Psoas muscle (tissue), 8 donors: ENCODE data around the gene JPH3. TPM values are rescaled to one million over a fixed set of nuclear protein-coding genes. Genes with fewer than 3 reads are reported as not detected.

Experiments
- ATAC-seq, 4 donors: fragments of 200-7000 bp; cut with Tn5 transposase; one replicate each; pipeline ENCODE4 v1.9.1; 2020; ENCODE audit warnings: moderate library complexity in 3 of 4, mild to moderate bottlenecking in 2 of 4
- DNase-seq, 2 donors: peaks; one replicate each; pipeline ENCODE4 v3.0.0-alpha.2; 2020
- H3K27ac ChIP-seq: fragments of 200-600 bp; one replicate; pipeline ENCODE4 v1.8.0; 2022
- H3K27me3 ChIP-seq, 3 donors: fragments of 200-600 bp in 1 of 3; one replicate each; pipeline versions ENCODE4 v1.6.1 to v1.8.0; 2013 to 2022; ENCODE audit warnings: low read length in 2 of 3, mild to moderate bottlenecking in 2 of 3, moderate library complexity in 1 of 3; ENCODE audit not compliant: insufficient read depth in 3 of 3
- H3K36me3 ChIP-seq, 2 donors: fragments of 200-600 bp in 1 of 2; one replicate each; pipeline versions ENCODE4 v1.6.1 to v1.8.0; 2013 to 2022; ENCODE audit warnings: low read depth in 1 of 2, mild to moderate bottlenecking in 1 of 2, moderate library complexity in 1 of 2; ENCODE audit not compliant: insufficient read depth in 1 of 2
- H3K4me1 ChIP-seq: fragments of 200-600 bp; one replicate; pipeline ENCODE4 v1.8.0; 2022
- H3K4me3 ChIP-seq: fragments of 200-600 bp; one replicate; pipeline ENCODE4 v1.8.0; 2022; ENCODE audit warnings: mild to moderate bottlenecking
- H3K9me3 ChIP-seq: fragments of 200-600 bp; one replicate; pipeline ENCODE4 v1.8.0; 2022
- WGBS, 3 donors: extraction: QIAGEN DNeasy Blood & Tissue Kit; methylation state at CpG; one replicate each; pipeline versions ENCODE4 v1.1.6 to v1.1.7; 2013; 5-methylcytosine and 5-hydroxymethylcytosine counted together
- intact Hi-C, 2 donors: fragments of 100-400 bp; cut with DNase I; formaldehyde crosslinking; loops; one replicate each; pipeline versions ENCODE4 v1.11.0 to v1.14.2; 2022
- polyA plus RNA-seq, 3 donors: library from polyadenylated mRNA; stranded (reverse); fragments of 200-250 nt; gene quantifications; one replicate each; pipeline ENCODE4 v1.2.3, GENCODE V29; 2013
- total RNA-seq, 4 donors: library from RNA; stranded (reverse); fragmentation: NEBNext Ultra II Directional in 2 of 4; extraction: Animal tissue kit (Norgen Biotek cat#: 25700) in 2 of 4; gene quantifications; one replicate each; pipeline versions ENCODE4 v1.2.1 to v1.2.4, GENCODE V29; 2021 to 2023
- TF ChIP-seq, protein P1 (sequence below): fragments of 200-600 bp; IDR thresholded peaks from one replicate; pipeline ENCODE4 v1.8.0; 2022; ENCODE audit warnings: antibody characterized with exemption
- donor health status: healthy with polysubstance abuse.
- donor health status: DM: no; HTN: no; CAD: no; lungs with moderate emphysema.
- donor health status: Bipolar disorder and iron deficiency.
- donor health status: healthy.
- donor health status: DM: yes; HTN: yes; CAD: no.
- donor health status: DM: no; HTN: no; CAD: no.
- donor health status: DM: no; HTN: no; CAD: no.
- donor health status: DM: yes; HTN: yes; CAD: no.

JPH3 gene
- total and polyA plus RNA-seq, 7 donors = 0.03 to 0.13 (median 0.04) TPM; not detected in 2

DNA sequence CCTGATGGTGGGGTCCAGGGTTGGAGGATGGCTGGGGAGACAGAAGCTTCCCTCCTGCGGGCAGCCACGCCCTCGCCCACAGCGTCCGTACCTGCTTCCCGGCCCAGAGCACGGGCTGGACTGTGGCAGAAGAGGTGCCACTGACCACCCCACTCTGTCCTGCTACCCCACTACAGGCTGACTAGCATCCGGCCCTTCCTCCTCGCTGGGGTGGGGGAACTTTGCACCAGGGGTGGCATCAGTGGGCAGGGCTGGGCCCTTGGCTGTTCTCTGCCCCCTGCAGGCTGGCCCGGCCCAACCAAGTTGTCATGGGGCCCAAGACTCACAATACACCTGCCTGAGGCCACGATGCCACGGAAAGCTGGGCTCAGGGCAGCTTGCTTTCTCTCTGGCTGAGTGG is 90.4 kb downstream of the JPH3 start:
- intact Hi-C loops = no loop called here
- Histone ChIP-seq H3K27ac (no peak overlapping the region), H3K27me3 (peaks cover 0 to 27% (median 7%) of the 10 kb centered on the region in 3 donors), H3K4me3 (no peak overlapping the region), H3K9me3 (no peaks in the 10 kb centered on the region), H3K4me1 (no peaks in the 10 kb centered on the region), H3K36me3 (peaks cover 0 to 6% of the 10 kb centered on the region in 2 donors)
- TF ChIP-seq, protein P1, sequence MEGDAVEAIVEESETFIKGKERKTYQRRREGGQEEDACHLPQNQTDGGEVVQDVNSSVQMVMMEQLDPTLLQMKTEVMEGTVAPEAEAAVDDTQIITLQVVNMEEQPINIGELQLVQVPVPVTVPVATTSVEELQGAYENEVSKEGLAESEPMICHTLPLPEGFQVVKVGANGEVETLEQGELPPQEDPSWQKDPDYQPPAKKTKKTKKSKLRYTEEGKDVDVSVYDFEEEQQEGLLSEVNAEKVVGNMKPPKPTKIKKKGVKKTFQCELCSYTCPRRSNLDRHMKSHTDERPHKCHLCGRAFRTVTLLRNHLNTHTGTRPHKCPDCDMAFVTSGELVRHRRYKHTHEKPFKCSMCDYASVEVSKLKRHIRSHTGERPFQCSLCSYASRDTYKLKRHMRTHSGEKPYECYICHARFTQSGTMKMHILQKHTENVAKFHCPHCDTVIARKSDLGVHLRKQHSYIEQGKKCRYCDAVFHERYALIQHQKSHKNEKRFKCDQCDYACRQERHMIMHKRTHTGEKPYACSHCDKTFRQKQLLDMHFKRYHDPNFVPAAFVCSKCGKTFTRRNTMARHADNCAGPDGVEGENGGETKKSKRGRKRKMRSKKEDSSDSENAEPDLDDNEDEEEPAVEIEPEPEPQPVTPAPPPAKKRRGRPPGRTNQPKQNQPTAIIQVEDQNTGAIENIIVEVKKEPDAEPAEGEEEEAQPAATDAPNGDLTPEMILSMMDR = no peak
- DNase-seq (no peak), ATAC-seq (peak in 2 of 4 donors; percentile 19 to 21)
- WGBS, 3 donors = 79 to 84% (median 83%) methylated on average over 12 of the region's 12 CpGs

DNA sequence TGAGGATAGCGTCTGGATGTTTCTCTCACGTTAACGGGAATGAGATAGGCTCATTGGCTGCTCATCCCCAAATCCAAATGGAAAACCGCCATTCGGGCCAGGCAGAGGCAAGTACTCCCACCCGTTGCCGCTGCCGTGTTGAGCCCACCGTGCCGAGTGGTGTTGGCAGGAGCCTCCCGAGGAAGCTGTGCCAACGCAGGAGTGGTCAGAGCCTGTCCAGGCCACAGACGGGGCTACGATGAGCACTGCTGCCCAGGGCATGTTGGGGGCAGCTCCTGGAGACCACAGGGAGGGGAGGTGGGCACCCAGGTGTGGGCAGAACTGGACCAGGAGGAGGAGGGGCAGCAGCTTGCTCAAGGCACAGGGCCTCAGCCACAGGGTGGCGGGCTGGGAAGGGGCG is 91.5 kb downstream of the JPH3 start:
- ATAC-seq (no peak), DNase-seq (no peak)
- TF ChIP-seq, protein P1 = no peak
- no peaks in the 10 kb centered on the region for H3K9me3 ChIP-seq
- no peak overlapping the region for H3K27ac ChIP-seq
- WGBS, 3 donors = 84 to 92% (median 87%) methylated on average over 16 of the region's 16 CpGs
- H3K27me3 ChIP-seq = peaks cover 0 to 17% (median 3%) of the 10 kb centered on the region in 3 donors
- intact Hi-C loops = no loop called here
- no peaks in the 10 kb centered on the region for H3K4me1 ChIP-seq
- H3K4me3 ChIP-seq = no peak overlapping the region
- peaks cover 0 to 11% of the 10 kb centered on the region in 2 donors for H3K36me3 ChIP-seq

DNA sequence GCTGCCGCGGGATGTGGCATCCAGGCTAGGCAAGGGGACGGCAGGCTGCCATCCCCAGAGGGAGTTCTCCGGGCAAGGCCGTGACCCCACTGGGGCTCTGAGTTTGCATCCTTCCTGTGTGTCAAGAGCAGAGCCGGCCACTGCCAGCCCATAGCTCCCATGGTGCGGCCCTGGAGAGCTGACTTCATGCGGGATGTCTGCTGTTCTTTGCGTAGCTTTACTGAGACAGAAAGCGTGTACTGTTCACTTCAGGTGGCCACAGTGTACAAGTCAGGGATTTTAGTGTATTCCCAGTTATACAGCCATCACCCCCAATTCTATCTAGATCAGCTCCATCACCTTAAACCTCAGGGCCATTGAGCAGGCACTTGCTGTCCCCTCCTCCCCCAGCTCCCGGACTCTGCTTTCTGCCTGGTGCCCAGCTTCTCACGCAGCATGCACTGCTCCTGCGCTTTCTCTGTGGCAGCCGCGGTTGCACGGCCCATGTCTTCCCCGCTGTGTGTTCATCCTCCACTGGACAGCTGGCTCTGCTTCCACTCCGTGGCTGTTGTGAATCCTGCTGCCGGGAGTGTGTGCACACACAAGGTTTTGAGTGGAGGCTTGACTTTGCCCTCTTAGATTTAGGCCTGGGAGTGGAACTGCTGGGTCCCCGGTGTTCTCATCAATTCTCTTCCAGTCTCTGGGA is 92.3 kb downstream of the JPH3 start:
- Histone ChIP-seq H3K27ac (no peak overlapping the region), H3K4me1 (no peaks in the 10 kb centered on the region), H3K4me3 (no peak overlapping the region), H3K9me3 (no peaks in the 10 kb centered on the region), H3K36me3 (peaks cover 0 to 13% of the 10 kb centered on the region in 2 donors), H3K27me3 (peaks cover 0 to 12% (median 0%) of the 10 kb centered on the region in 3 donors)
- TF ChIP-seq, protein P1 = no peak
- 75 to 77% (median 76%) methylated on average over 20 of the region's 20 CpGs for whole genome bisulfite sequencing, 3 donors
- no peak for ATAC-seq
- intact Hi-C loops = no loop called here
- DNase-seq = no peak

DNA sequence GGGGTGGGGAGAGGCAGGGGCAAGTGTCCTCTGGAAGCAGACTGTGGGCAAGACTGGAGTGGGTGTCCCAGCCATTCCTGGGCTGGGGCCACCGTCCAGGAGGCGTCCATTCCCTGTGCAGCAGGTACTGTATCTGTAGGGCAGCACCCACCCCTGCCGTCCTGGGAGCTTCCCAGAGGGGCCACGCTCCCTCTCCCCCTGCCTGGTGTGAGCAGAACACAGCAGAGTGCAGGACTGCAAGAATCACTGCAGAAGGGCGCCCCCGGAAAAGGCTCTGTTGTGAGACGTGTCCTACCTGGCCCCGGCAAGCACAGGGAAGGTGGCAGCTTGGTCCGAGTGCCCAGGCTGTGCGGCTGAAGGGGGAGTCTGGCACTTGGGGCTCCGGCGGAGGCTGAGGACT is 93.2 kb downstream of the JPH3 start:
- 88 to 96% (median 93%) methylated on average over 12 of the region's 12 CpGs for WGBS, 3 donors
- ATAC-seq = no peak
- intact Hi-C loops = no loop called here

More for the DNA sequence above, 93.2 kb downstream of the JPH3 start:
- Histone ChIP-seq H3K36me3 (peaks cover 0 to 18% of the 10 kb centered on the region in 2 donors), H3K27me3 (peaks cover 0 to 3% (median 0%) of the 10 kb centered on the region in 3 donors), H3K4me3 (no peak overlapping the region), H3K27ac (no peak overlapping the region), H3K4me1 (no peaks in the 10 kb centered on the region), H3K9me3 (no peaks in the 10 kb centered on the region)
- TF ChIP-seq, protein P1 = no peak
- no peak for DNase-seq
